NT2/D1 (cell line): Measurements from ENCODE around the gene CACNA1G.

ENCODE experiments used
- YY1 ChIP-seq: IDR thresholded peaks from 2 replicates; pipeline ENCODE4 v1.6.1; 2011; ENCODE audit not compliant: insufficient read length, insufficient read depth
- ZNF274 ChIP-seq: IDR thresholded peaks from 2 replicates; pipeline ENCODE4 v1.6.1; 2011; ENCODE audit warnings: mild to moderate bottlenecking, low read depth, low read length

- TF ChIP-seq YY1 (no peak), ZNF274 (no peak)
Observed at GRCh38 chr17:50665838-50666237, 105.3 kb downstream of the CACNA1G start.
